Type B pancreatic cell (in vitro differentiated cells): ENCODE data around the gene SLC26A1. TPM values are rescaled to one million over a fixed set of nuclear protein-coding genes. Genes with fewer than 3 reads are reported as not detected.

Source experiments
- DNase-seq: peaks from one replicate; pipeline ENCODE4 v3.0.0; 2021; ENCODE audit warnings: mixed read lengths; ENCODE audit not compliant: unreplicated experiment; ENCODE audit errors: extremely low spot score
- H3K27ac Mint-ChIP-seq: 2 replicates; pipeline ENCODE4 v1.8.0; 2021; ENCODE audit warnings: mild to moderate bottlenecking, mixed read lengths
- H3K27me3 Mint-ChIP-seq: 2 replicates; pipeline ENCODE4 v1.8.0; 2021; ENCODE audit warnings: mixed read lengths
- H3K36me3 Mint-ChIP-seq: 2 replicates; pipeline ENCODE4 v1.8.0; 2021; ENCODE audit warnings: mixed read lengths
- H3K4me1 Mint-ChIP-seq: one replicate; pipeline ENCODE4 v1.8.0; 2021; ENCODE audit warnings: mixed read lengths; ENCODE audit not compliant: unreplicated experiment
- H3K4me3 Mint-ChIP-seq: 2 replicates; pipeline ENCODE4 v1.8.0; 2021; ENCODE audit warnings: mild to moderate bottlenecking, mixed read lengths
- H3K9me3 Mint-ChIP-seq: 2 replicates; pipeline ENCODE4 v1.8.0; 2021; ENCODE audit warnings: mixed read lengths
- total RNA-seq: library from RNA; stranded (reverse); gene quantifications from 2 replicates; pipeline ENCODE4 v1.2.1, GENCODE V29; 2021; ENCODE audit warnings: low replicate concordance
- TF ChIP-seq, protein P1 (sequence below): fragments of 200-600 bp; sonication (generic); conservative IDR thresholded peaks from 2 replicates; pipeline ENCODE4 v1.5.0; 2021; ENCODE audit warnings: antibody characterized with exemption, mild to moderate bottlenecking

Gene SLC26A1
- total RNA-seq, 1 donor from 2014 or later, result 2.8 TPM

DNA sequence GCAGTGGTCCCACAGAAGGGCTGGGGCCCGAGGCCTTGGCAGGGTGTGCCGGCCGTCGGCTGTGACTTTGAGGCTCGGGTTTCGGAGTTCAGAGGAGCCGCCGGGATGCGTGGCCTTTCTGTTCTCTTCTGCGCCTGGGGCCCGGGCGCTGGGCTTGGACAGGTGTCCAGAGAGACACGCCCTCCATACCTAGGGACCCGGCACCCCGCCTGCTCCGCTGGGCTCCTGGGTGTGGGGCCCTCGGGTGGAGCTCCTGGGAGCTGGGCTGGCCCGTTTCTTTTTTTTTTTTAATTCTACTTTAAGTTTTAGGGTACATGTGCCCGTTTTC, 29.5 kb upstream of the SLC26A1 start:
- no peak for DNase-seq
- Mint-ChIP-seq H3K27me3 (no peaks in the 10 kb centered on the region), H3K4me3 (no peak overlapping the region), H3K9me3 (no peaks in the 10 kb centered on the region), H3K27ac (no peak overlapping the region), H3K36me3 (peaks cover 4% of the 10 kb centered on the region), H3K4me1 (no peaks in the 10 kb centered on the region)
- TF ChIP-seq, protein P1, sequence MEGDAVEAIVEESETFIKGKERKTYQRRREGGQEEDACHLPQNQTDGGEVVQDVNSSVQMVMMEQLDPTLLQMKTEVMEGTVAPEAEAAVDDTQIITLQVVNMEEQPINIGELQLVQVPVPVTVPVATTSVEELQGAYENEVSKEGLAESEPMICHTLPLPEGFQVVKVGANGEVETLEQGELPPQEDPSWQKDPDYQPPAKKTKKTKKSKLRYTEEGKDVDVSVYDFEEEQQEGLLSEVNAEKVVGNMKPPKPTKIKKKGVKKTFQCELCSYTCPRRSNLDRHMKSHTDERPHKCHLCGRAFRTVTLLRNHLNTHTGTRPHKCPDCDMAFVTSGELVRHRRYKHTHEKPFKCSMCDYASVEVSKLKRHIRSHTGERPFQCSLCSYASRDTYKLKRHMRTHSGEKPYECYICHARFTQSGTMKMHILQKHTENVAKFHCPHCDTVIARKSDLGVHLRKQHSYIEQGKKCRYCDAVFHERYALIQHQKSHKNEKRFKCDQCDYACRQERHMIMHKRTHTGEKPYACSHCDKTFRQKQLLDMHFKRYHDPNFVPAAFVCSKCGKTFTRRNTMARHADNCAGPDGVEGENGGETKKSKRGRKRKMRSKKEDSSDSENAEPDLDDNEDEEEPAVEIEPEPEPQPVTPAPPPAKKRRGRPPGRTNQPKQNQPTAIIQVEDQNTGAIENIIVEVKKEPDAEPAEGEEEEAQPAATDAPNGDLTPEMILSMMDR, result no peak

DNA sequence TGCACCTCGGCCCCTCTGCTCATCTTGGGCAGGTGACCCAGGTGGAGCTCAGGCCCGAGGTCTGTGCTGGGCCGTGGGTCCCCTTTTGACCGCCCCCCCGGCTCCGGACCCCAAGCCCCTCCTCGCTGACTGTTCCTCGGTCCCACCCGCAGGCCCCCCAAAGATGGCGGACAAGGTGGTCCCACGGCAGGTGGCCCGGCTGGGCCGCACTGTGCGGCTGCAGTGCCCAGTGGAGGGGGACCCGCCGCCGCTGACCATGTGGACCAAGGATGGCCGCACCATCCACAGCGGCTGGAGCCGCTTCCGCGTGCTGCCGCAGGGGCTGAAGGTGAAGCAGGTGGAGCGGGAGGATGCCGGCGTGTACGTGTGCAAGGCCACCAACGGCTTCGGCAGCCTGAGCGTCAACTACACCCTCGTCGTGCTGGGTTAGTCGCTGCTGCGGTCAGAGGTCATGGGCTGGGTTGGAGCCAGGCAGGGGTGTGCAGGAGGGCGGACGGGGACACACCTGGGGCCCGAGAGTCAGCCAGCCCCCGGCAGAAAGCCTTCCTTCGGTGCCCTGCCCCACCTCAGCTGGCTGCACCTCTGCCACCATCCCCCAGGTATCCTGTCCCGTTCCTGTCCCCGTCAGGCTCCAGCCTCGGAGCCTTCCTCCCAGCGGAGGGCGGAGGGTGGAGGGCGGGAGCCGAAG, 29.0 kb upstream of the SLC26A1 start:
- H3K9me3 Mint-ChIP-seq, result no peaks in the 10 kb centered on the region
- H3K27me3 Mint-ChIP-seq, result no peaks in the 10 kb centered on the region
- TF ChIP-seq, protein P1, result no peak
- no peak overlapping the region for H3K4me3 Mint-ChIP-seq
- H3K36me3 Mint-ChIP-seq, result peaks cover 4% of the 10 kb centered on the region
- H3K27ac Mint-ChIP-seq, result no peak overlapping the region
- no peak for DNase-seq
- no peaks in the 10 kb centered on the region for H3K4me1 Mint-ChIP-seq

DNA sequence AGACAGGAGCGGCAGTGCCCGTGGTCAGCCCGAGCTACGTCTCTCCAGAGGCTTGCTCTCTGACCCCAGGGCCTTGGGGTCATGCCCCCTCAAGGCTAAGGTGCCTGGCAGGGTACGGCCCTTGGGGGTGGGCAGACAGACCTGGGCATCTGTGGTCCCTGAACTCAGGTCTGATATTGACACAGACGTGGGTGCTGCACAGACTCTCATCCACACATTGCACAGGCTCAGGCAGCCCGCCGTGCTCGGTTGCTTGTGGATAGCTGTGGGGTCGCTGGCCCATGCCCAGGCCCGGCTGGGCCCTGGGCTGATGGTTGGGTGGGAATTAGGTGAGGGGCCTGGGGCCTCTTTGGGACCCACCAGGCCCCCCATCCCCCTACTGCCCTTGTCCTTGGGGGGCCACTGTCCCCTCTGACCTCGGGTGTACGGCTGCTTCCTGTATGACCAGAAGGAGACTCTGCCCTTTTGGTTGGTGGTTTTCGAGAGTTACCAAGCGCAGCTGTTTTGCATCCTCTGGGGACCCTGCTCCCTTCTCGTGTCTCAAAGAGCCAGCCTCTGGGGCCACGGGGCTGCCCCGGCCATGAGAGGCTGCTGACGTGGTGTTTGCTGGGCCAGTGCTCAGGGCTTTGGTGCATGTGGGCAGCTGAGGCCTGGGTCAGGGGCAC, 28.3 kb upstream of the SLC26A1 start:
- no peaks in the 10 kb centered on the region for H3K27me3 Mint-ChIP-seq

GRCh38 chr4:1019729-1020470, 26.7 kb upstream of the SLC26A1 start:
- Mint-ChIP-seq H3K36me3 (no peaks in the 10 kb centered on the region), H3K4me1 (no peaks in the 10 kb centered on the region), H3K27ac (no peak overlapping the region), H3K27me3 (no peaks in the 10 kb centered on the region), H3K4me3 (no peak overlapping the region), H3K9me3 (no peaks in the 10 kb centered on the region)
- TF ChIP-seq, protein P1, result no peak
- DNase-seq, result no peak

More for the DNA sequence above, 28.3 kb upstream of the SLC26A1 start:
- Mint-ChIP-seq H3K9me3 (no peaks in the 10 kb centered on the region), H3K36me3 (peaks cover 4% of the 10 kb centered on the region), H3K27ac (no peak overlapping the region), H3K4me3 (no peak overlapping the region), H3K4me1 (no peaks in the 10 kb centered on the region)
- DNase-seq, result no peak
- TF ChIP-seq, protein P1, result no peak

- TF ChIP-seq, protein P1, result no peak
- no peaks in the 10 kb centered on the region for H3K27me3 Mint-ChIP-seq
- no peak for DNase-seq
- no peak overlapping the region for H3K27ac Mint-ChIP-seq
- no peaks in the 10 kb centered on the region for H3K4me1 Mint-ChIP-seq
- no peaks in the 10 kb centered on the region for H3K36me3 Mint-ChIP-seq
- no peak overlapping the region for H3K4me3 Mint-ChIP-seq
- H3K9me3 Mint-ChIP-seq, result no peaks in the 10 kb centered on the region
These were observed 26.1 kb upstream of the SLC26A1 start for GRCh38 chr4:1019320-1019719.
